Vagina (tissue), 2 donors: ENCODE data around the gene RGS6.

Experiments
- CTCF ChIP-seq, 3 experiments: fragments of 450-650 bp in 2 of 3; fragments of 200-600 bp in 1 of 3; sonication (generic) in 1 of 3; IDR thresholded peaks; one replicate each; pipeline ENCODE4 v1.5.1; 2017 to 2019; ENCODE audit warnings: antibody characterized with exemption in 3 of 3, mild to moderate bottlenecking in 2 of 3, moderate library complexity in 2 of 3
- POLR2AphosphoS5 ChIP-seq, 2 donors: sonication (generic); formaldehyde crosslinking; IDR thresholded peaks; one replicate each; pipeline ENCODE4 v1.9.0; 2017; ENCODE audit warnings: antibody characterized with exemption in 2 of 2, mild to moderate bottlenecking in 2 of 2, low read depth in 1 of 2; ENCODE audit not compliant: insufficient read depth in 1 of 2

GRCh38 chr14:71964716-71965115 is 32.5 kb downstream of the RGS6 start:
- TF ChIP-seq CTCF (IDR thresholded peaks at IDR 0.05), result no peak
- no peak for TF ChIP-seq POLR2AphosphoS5 (IDR thresholded peaks at IDR 0.05; ENCODE audit: insufficient read depth in 1 of 2, low read depth in 1 of 2)
